Thyroid gland (tissue), 4 donors: ENCODE results near the gene PIGR. TPM values are rescaled to one million over a fixed set of nuclear protein-coding genes. Genes with fewer than 3 reads are reported as not detected.

ENCODE experiments used
- DNase-seq, 2 donors: peaks; one replicate each; pipeline ENCODE4 v3.0.0-alpha.2; 2019
- H3K27ac ChIP-seq, 3 donors: fragments of 200-600 bp; sonication (generic); 1 replicate in 2 of 3; 2 replicates in 1 of 3; pipeline ENCODE4 v1.5.1; 2016 to 2019; ENCODE audit warnings: mild to moderate bottlenecking in 1 of 3, moderate library complexity in 1 of 3
- H3K27me3 ChIP-seq: fragments of 200-600 bp; sonication (generic); one replicate; pipeline ENCODE4 v1.5.1; 2019
- H3K36me3 ChIP-seq, 2 donors: fragments of 200-600 bp; sonication (generic); one replicate each; pipeline ENCODE4 v1.5.1; 2016 to 2019
- H3K4me1 ChIP-seq, 2 donors: fragments of 200-600 bp; sonication (generic); one replicate each; pipeline ENCODE4 v1.5.1; 2017 to 2019
- H3K4me3 ChIP-seq, 3 donors: fragments of 200-600 bp; sonication (generic); replicated peaks in 1 of 3; 1 replicate in 2 of 3; 2 replicates in 1 of 3; pipeline ENCODE4 v1.5.1; 2016; ENCODE audit warnings: mild to moderate bottlenecking in 1 of 3
- H3K9me3 ChIP-seq: fragments of 200-600 bp; sonication (generic); one replicate; pipeline ENCODE4 v1.5.1; 2017
- CTCF ChIP-seq, 6 experiments: fragments of 200-600 bp in 3 of 6; fragments of 450-650 bp in 3 of 6; sonication (generic) in 3 of 6; IDR thresholded peaks; one replicate each; pipeline ENCODE4 v1.5.1; 2016 to 2019; ENCODE audit warnings: antibody characterized with exemption in 6 of 6, mild to moderate bottlenecking in 2 of 6, inconsistent platforms in 1 of 6, moderate library complexity in 1 of 6
- POLR2A ChIP-seq, 2 donors: fragments of 450-650 bp; IDR thresholded peaks; one replicate each; pipeline ENCODE4 v1.6.1; 2017; ENCODE audit warnings: antibody characterized with exemption in 2 of 2, mild to moderate bottlenecking in 2 of 2, moderate library complexity in 1 of 2
- WGBS, 2 donors: methylation state at CpG; one replicate each; pipeline ENCODE4 v1.1.5; 2017; 5-methylcytosine and 5-hydroxymethylcytosine counted together
- intact Hi-C: fragments of 100-400 bp; cut with DNase I; formaldehyde crosslinking; loops from one replicate; pipeline ENCODE4 v1.15.1; 2023
- total RNA-seq, 4 donors: library from RNA; depleted of rRNA; stranded (reverse); fragments of >200 nt; gene quantifications; one replicate each; pipeline ENCODE4 v1.2.3, GENCODE V29; 2016

The PIGR gene
- total RNA-seq, 4 donors from 2014 or later = 0.11 to 1.2 (median 0.75) TPM; not detected in 1

DNA sequence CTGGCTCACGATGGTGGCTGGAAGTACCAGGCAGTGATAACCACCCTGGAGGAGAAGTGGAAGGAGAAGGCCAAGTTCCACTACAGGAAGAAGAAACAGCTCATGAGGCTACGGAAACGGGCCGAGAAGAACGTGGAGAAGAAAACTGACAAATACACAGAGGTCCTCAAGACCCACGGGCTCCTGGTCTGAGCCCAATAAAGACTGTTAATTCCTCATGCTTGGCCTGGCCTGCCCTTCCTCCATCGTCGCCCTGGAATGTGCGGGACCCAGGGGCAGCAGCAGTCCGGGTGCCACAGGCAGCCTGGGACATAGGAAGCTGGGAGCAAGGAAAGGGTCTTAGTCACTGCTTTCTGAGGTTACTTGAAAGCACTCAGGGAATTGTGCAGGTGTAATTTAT, 38.2 kb downstream of the PIGR start:
- Histone ChIP-seq H3K27me3 (no peaks in the 10 kb centered on the region), H3K36me3 (no peaks in the 10 kb centered on the region), H3K9me3 (no peaks in the 10 kb centered on the region), H3K27ac (no peak overlapping the region), H3K4me1 (peaks cover 5 to 30% of the 10 kb centered on the region in 2 donors), H3K4me3 (no peak overlapping the region)
- 90 to 95% methylated on average over 10 of the region's 10 CpGs for WGBS, 2 donors
- TF ChIP-seq CTCF (IDR thresholded peaks at IDR 0.05) = no peak
- TF ChIP-seq POLR2A (IDR thresholded peaks at IDR 0.05) = no peak
- no peak for DNase-seq
- intact Hi-C loops = loop anchor here (10.0 kb wide), 1 partner anchor 103 kb away; no protein-coding TSS in a partner anchor

GRCh38 chr1:206907304-206907991, 38.8 kb downstream of the PIGR start:
- Histone ChIP-seq H3K4me3 (no peak overlapping the region), H3K27ac (no peak overlapping the region), H3K4me1 (peaks cover 5 to 30% of the 10 kb centered on the region in 2 donors), H3K36me3 (no peaks in the 10 kb centered on the region), H3K9me3 (no peaks in the 10 kb centered on the region), H3K27me3 (no peaks in the 10 kb centered on the region)
- DNase-seq = no peak
- 85 to 87% methylated on average over 21 to 23 of the region's 23 CpGs for WGBS, 2 donors
- intact Hi-C loops = loop anchor here (10.0 kb wide), 1 partner anchor 103 kb away; no protein-coding TSS in a partner anchor
- TF ChIP-seq POLR2A (IDR thresholded peaks at IDR 0.05) = no peak
- TF ChIP-seq CTCF (IDR thresholded peaks at IDR 0.05) = no peak

DNA sequence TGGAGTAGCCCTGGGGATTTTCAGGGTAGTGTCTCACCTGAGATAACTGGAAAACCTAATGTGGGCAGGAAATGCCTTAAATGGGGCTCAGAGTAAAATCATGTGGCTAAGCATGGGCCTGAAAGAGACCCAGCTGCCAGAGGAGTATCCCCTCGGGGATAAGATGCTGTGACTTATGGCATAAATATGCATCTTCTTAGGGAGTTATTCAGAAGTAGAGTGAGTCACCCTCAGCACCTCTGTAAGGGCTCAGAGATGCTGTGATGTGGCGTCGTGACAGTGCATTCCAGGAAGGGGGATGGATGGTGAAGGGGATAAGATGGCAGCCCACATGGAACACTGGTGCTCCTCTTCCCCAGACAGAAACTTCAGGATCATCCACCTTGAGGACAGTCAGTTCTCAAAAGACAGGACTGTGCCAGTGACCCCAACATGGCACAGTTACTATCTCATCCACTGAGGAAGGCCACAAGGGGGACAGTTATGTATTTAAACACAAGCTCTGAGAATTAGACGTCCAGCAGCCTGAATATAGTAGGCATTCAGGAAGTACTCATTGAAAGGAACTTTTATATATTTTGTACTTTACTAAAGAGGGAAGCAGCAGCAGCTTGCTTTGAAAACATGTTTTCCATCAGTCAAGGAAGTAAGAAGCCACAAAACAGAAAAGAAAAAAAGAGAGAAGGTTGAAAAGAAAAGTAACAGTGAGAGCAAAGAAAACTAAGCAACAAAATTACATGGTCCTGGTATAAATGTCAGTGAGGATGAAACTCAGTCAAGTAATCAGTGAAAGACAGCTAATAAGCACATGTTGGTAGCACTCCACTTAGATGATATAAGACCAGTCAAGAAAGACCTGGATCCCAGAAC, 40.7 kb downstream of the PIGR start:
- Histone ChIP-seq H3K4me1 (peaks cover 5 to 25% of the 10 kb centered on the region in 2 donors), H3K27me3 (no peaks in the 10 kb centered on the region), H3K27ac (no peak overlapping the region), H3K36me3 (no peaks in the 10 kb centered on the region), H3K4me3 (no peak overlapping the region), H3K9me3 (no peaks in the 10 kb centered on the region)
- no peak for DNase-seq
- 81 to 83% methylated on average over 4 of the region's 4 CpGs for WGBS, 2 donors
- intact Hi-C loops = loop anchor here (10.0 kb wide), 1 partner anchor 101 kb away; no protein-coding TSS in a partner anchor
- no peak for TF ChIP-seq CTCF (IDR thresholded peaks at IDR 0.05)
- no peak for TF ChIP-seq POLR2A (IDR thresholded peaks at IDR 0.05)

DNA sequence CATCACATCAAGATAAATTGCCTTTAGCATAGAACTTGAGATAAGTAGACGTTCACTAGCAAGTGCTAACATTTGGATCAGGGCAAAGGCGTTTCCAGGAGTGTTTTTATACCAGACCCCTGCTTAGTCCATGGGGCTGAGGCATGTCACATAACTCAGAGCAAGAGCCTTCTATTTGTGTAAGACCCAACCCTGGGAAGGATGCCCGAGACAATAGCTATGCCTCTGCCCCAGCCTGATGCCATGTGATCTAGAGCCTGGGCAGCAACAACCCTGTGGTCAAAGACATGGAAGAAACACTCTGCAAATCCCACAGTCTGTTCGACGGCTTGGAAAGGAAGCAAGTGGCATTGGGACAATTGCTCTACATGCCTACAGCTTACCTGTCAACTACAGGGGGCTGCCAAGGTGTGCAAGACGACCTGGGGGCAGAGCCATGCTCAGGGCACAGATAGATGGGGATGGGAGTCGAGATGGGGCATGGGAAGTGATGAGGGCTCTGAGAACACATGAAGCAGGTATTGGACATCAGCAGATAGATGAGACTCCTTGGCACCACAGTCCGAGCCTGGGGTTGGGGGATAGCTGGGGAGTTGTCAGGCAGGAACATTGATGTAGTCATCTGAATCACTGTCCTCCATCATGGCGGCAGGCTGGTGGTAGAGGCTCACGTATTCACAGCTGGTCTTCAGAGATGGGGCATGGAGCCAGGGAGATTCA, 41.7 kb downstream of the PIGR start:
- Histone ChIP-seq H3K4me3 (no peak overlapping the region), H3K4me1 (peaks cover 5 to 16% of the 10 kb centered on the region in 2 donors), H3K27me3 (no peaks in the 10 kb centered on the region), H3K36me3 (no peaks in the 10 kb centered on the region), H3K9me3 (no peaks in the 10 kb centered on the region), H3K27ac (no peak overlapping the region)
- DNase-seq = no peak
- intact Hi-C loops = loop anchor here (10.0 kb wide), 1 partner anchor 100 kb away; no protein-coding TSS in a partner anchor
- no peak for TF ChIP-seq CTCF (IDR thresholded peaks at IDR 0.05)
- no peak for TF ChIP-seq POLR2A (IDR thresholded peaks at IDR 0.05)
- WGBS, 2 donors = 89 to 91% methylated on average over 10 of the region's 10 CpGs
